GM18519 (cell line): ENCODE data around the gene SEMA6B.

Source experiments
- ATAC-seq: cut with Tn5 transposase; IDR thresholded peaks from one replicate; pipeline ENCODE4 v1.9.1; 2021; ENCODE audit warnings: mild to moderate bottlenecking, moderate library complexity; ENCODE audit not compliant: unreplicated experiment, low FRiP score

Gene SEMA6B

GRCh38 chr19:4516199-4516938, 43.1 kb downstream of the SEMA6B start:
- no peak for ATAC-seq

DNA sequence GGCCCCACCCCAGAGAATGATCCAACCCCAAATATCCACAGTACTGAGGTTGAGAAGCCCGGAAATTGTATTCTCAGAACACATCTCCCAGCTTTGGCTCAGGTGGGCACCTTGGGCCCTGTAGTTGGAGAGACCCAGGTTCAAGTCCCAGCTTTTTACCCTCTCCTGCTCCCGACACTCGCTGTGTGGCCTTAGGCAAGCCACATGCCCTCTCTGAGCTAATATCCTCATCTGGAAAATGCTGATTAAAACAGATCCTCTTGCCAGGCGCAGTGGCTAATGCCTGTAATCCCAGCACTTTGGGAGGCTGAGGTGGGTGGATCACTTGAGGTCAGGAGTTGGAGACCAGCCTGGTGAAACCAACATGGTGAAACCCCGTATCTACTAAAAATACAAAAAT, 43.8 kb downstream of the SEMA6B start:
- ATAC-seq, result no peak

GRCh38 chr19:4513248-4513647, 46.2 kb downstream of the SEMA6B start:
- no peak for ATAC-seq

DNA sequence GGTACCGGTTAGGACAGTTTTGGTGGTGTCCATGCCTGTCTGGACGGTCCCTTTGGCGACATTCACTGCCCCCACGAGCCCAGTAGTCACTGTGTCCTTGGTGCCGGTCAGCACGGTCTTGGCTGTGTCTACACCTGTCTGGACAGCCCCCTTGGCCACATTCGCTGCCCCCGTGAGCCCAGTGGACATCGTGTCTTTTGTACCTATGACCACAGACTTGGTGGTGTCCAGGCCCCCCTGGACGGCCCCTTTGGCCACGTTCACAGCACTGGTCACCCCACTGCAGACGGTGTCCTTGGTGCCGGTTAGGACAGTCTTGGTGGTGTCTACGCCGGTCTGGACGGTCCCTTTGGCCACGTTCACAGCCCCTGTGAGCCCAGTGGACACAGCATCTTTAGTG, 47.4 kb downstream of the SEMA6B start:
- ATAC-seq, result no peak

- no peak for ATAC-seq
Observed at GRCh38 chr19:4511300-4512054, 48.0 kb downstream of the SEMA6B start.

DNA sequence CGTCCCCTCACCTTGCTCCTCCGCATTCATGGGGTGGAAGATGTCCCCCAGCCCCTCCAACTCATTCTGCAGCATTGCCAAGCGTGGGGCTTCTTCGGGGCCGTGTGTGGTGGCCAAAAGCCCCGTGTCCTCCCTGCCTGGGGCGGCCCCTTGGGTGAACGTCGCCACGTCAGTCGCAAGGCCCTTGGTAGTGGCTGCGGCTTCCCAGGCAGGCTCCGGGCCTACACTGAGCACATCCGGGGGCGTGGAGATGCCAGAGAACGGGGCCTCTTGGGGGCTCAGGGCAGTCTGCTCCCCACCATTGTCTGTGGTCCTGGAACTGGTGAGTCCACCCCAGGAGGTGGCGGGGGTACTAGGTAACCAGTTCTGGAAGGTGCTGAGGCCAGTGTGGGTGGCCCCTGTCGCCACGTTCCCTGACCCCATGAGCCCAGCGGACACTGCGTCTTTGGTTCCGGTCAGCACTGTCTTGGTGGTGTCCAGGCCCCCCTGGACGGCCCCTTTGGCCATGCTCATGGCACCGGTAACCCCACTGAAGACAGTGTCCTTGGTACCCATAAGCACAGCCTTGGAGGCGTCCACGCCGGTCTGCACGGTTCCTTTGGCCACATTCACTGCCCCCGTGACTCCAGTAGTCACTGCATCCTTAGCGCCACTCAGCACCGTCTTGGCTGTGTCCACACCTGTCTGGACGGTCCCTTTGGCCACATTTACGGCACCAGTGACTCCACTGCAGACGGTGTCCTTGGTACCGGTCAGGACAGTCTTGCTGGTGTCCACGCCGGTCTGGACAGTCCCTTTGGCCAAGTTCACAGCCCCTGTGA, 48.8 kb downstream of the SEMA6B start:
- no peak for ATAC-seq

- ATAC-seq, result no peak
Observed at GRCh38 chr19:4508698-4509097, 50.8 kb downstream of the SEMA6B start.

DNA sequence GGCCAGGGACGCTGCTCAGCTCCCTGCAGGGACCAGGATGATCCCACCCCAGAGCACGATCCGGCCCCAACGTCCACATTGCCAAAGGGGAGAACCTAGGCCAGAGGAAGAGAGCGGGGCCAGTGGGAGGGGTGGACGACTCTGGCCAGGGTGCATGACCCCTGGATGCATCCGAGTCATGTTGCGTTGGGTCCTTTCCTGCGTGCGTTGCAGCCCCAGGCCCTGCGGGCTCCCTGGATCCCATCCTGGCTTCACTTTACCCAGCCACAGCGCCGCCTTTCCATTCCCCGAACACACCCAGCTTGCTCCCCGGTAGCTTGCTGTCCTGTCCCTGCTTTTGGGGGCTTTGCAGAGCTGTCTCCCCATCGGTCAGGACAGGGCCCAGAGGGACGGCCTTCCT, 51.7 kb downstream of the SEMA6B start:
- no peak for ATAC-seq

DNA sequence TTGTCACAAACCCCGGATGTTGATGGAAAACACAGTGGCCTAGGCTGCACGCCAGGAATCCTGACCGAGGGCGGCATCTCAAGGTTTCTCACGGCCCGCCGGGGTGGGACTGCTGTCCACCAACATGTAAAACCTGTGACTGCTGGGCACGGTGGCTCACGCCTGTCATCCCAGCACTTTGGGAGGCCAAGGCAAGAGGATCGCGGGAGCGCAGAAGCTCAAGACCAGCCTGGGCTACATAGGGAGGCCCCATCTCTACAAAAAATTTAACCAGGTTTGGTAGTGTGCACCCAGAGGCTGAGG, 52.4 kb downstream of the SEMA6B start:
- ATAC-seq, result no peak

- no peak for ATAC-seq
Observed at GRCh38 chr19:4506449-4507149, 52.9 kb downstream of the SEMA6B start.

- no peak for ATAC-seq
Observed at GRCh38 chr19:4505570-4506448, 53.7 kb downstream of the SEMA6B start.

DNA sequence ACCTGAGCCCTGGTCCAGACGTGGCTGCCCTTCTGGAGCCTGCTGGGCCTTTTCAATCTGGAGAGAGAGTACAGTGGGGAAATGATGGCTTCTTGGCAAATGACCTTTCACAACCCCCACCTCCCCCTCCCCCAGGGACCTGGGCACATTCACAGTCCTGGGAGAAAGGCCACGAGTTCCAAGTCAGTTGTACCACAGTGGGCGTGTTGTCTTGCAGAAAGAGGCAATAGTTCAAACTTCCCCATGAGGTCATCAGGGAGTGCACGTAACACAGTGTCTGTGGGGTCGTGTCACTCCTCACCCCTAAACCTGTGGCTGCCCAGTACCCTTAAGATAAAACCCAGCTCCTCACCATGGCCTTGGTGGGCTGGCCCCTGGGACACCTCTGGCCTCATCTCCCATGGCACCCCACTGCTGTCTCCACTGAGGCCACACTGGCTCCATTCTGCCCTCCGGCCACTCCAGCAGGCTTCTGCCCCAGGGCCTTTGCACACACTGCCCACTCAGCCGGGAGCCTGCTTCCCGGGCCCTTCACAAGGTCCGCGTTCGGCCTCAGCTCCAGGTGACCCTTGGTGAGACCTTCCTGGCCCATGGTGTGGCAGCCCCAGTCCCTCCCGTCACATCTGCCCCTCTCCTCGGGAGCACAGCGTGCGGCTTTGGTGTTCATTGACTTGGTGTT, 54.5 kb downstream of the SEMA6B start:
- ATAC-seq, result no peak

DNA sequence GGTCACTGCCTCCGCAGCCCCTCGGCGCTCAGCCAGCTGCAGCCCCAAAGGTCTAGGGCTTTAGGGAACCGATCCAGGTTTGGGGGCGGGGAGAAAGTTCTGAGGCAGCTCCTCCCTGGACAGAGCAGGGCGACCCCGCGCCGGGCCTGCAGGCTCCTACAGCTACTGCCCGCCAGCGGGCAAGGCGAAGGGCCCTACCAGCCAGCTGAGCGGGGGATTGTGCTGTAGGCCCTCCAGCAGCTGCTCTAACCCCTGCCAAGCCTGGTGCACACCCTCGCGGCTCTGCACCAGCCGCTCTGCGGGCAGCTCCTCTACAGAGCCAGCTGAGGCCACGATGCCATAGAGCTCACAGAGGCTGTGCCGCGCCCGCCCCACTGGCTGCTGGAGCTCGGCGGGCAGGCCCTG, 55.2 kb downstream of the SEMA6B start:
- no peak for ATAC-seq

- no peak for ATAC-seq
Observed at GRCh38 chr19:4503825-4504170, 55.7 kb downstream of the SEMA6B start.

DNA sequence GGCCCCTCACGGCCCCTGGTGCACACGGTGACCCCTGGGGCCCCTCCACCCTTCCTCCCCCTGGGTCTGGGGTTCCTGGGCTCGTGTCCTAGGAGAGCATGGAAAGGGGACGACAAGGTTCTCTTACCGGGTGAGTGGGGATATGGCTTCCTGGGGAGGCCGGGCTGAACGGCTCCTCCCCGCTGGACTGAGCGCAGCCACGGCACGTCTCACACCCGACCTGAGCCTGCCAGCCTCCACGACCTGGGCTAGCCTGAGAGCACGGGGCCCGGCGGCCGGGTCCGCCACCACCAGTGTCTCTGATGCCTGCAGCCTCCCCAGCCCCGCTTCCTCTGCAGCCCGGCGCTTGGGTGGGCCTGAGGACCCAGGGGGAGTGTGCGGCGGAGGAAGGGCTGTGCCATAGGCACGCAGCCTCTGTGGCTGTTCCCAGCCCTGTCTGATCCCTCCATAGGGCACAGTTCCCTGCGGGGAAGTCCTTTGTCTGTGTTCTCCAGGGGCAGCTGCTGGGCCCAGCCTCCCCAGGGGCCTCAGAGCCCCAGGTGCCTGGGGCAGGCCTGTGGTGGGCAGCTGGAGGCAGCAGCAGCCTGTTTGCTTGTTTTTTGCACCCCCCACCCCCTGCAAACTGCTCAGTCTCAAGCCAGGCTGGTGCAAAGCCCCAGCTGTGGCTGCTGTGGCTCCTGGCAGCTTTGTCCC, 56.2 kb downstream of the SEMA6B start:
- ATAC-seq, result no peak

GRCh38 chr19:4502282-4503131, 57.0 kb downstream of the SEMA6B start:
- no peak for ATAC-seq

DNA sequence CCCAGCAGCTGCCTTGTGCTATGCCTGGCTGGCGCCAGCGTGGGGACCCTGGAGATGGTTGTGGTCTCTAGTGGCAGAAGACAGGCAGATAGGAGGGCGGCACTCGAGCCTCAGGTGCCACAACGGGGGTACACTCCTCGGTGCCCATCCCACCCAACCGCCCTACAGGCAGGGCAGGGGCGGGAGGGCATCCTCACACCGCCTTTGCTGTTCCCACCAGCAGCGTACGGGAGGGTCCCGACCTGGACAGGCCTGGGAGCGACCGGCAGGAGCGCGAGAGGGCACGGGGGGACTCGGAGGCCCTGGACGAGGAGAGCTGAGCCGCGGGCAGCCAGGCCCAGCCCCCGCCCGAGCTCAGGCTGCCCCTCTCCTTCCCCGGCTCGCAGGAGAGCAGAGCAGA, 57.8 kb downstream of the SEMA6B start:
- no peak for ATAC-seq
